HUES64 (cell line): Measurements from ENCODE around the gene CA5A.

Experiments
- H3K27ac ChIP-seq: 2 replicates; pipeline ENCODE4 v1.7.0; 2013; ENCODE audit warnings: low read depth, low read length, inconsistent platforms
- H3K27me3 ChIP-seq: 2 replicates; pipeline ENCODE4 v1.6.1; 2013; ENCODE audit warnings: mild to moderate bottlenecking, low read length; ENCODE audit not compliant: insufficient read depth
- H3K36me3 ChIP-seq: 2 replicates; pipeline ENCODE4 v1.6.1; 2013; ENCODE audit warnings: mild to moderate bottlenecking, low read length; ENCODE audit not compliant: insufficient read depth
- H3K4me1 ChIP-seq: 2 replicates; pipeline ENCODE4 v1.6.1; 2013; ENCODE audit warnings: mild to moderate bottlenecking, low read length, moderate library complexity; ENCODE audit not compliant: insufficient read depth
- H3K4me3 ChIP-seq: 2 replicates; pipeline ENCODE4 v1.5.1; 2013; ENCODE audit warnings: mild to moderate bottlenecking, low read length, moderate library complexity
- H3K9ac ChIP-seq: 2 replicates; pipeline ENCODE4 v1.6.1; 2013; ENCODE audit warnings: mild to moderate bottlenecking, low read depth, low read length
- H3K9me3 ChIP-seq: 2 replicates; pipeline ENCODE4 v1.6.1; 2013; ENCODE audit warnings: low read depth, low read length; ENCODE audit not compliant: insufficient read depth
- WGBS: fragments of 150-250, 120-280 bp; methylation state at CpG from one replicate; pipeline ENCODE4 v1.1.7; 2013; ENCODE audit warnings: missing lambda C conversion rate; 5-methylcytosine and 5-hydroxymethylcytosine counted together

CA5A gene

DNA sequence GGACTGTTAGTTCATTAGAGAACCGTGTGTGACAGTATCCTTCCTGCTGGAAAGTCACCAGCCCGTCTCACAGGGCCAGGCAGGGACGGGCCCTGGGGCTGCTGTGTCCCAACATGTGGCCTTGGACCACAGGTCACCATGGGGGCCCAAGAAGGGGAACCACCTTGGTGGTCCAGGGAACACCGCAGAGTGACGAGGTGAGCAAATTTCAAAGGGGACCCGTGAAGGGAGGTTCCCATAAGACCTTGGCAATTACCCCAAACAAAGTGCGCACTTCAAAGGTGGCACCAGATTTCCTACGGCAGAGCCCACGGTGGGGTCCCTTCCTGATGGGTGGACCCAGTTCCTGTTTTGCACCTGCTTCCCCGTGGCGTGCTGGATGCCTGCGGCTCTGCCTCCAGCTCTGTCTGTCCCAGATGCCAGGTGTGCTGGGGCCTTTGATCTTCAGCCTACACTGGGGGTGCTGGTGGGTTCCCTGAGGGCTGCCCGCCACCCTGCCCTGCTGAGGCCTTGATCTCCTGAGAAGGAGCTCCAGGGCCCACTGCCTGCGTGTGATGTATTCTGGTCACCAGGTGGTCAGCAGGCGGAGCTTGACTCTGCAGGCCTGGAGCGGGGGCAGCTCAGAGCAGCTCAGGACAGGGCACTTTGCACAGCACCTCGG, 94.0 kb downstream of the CA5A start:
- Histone ChIP-seq H3K4me1 (no peaks in the 10 kb centered on the region), H3K9ac (no peak overlapping the region), H3K27me3 (no peaks in the 10 kb centered on the region), H3K4me3 (no peak overlapping the region), H3K27ac (no peak overlapping the region), H3K36me3 (peaks cover 61% of the 10 kb centered on the region), H3K9me3 (no peaks in the 10 kb centered on the region)
- WGBS, result 93% methylated on average over 17 of the region's 17 CpGs

DNA sequence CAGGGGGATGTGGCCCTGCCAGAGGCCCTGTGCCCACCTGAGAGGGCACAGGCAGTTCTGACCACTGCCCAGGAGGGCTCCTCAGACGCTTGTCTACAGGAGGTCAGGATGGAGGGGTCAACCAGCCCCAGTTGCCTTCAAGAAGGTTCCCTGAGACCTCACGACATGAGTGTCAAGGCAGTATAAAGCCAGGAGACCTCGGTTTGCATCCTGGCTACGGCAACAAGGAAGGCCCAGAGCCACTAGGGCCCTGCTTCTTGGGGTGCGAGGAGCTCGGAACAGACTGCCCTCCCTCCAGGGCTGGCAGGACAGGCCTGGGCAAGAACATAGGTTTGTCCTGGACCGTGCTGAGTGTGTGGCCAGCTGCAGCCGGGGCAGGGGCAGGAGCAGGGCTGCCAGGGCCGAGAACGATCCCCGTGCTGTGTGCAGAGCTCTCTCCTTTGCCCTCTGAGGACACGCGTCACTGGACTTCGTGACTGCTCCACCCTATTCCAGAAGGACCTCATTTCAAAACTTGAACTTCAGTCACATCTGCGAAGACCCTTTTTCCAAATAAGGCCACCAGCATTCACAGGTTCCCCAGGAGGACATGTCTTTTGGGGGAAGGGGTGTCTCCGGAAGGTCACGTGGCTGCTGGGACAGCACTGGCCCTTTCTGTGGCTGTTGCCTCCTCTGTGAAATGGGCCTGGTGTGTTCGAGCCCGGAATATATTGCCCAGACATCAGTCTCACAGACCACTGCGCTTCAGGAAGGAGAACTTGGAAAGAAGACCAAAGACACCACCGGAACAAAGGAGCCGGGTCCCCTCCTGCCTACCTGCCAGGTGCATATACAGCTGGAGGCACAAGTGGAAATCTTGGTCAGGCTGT, 94.8 kb downstream of the CA5A start:
- Histone ChIP-seq H3K9ac (no peak overlapping the region), H3K27ac (no peak overlapping the region), H3K27me3 (no peaks in the 10 kb centered on the region), H3K4me3 (no peak overlapping the region), H3K36me3 (peaks cover 68% of the 10 kb centered on the region), H3K4me1 (no peaks in the 10 kb centered on the region), H3K9me3 (no peaks in the 10 kb centered on the region)
- WGBS, result 95% methylated on average over 22 of the region's 22 CpGs

DNA sequence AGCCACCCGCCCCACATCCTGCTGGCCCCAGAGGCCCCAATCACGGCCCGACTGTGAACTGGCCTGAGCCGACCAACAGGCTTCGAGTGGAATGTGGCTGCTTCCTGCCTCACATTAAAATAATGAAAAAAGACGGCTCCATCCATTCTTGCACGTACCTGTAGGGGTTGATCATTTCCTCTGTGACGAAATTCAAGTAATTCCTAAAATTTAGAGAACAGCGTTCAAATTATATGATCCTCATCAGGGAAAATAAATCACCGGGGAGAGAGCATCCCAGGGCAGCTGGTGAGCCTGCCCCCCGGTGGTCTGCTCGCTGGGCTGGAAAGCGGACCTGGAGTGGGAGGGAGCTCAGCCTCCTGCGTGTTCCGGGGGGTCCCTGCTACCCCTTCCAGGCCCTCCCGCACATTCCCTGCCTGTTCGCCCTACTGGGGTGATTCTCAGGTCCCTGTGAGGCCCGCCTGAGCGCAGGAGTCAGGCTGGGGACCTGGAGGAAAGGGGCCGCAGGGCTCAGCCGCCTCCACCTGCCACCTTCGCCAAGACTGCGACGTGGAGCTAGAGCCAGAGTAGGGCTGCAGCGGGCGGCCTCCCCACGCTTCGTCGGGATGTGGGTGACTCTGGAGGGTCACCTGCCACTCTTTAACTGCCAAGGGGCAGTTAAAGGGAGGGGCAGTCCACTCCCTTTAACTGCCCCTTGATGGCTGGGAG, 95.9 kb downstream of the CA5A start:
- Histone ChIP-seq H3K9me3 (no peaks in the 10 kb centered on the region), H3K9ac (no peak overlapping the region), H3K27ac (no peak overlapping the region), H3K27me3 (no peaks in the 10 kb centered on the region), H3K4me1 (no peaks in the 10 kb centered on the region), H3K4me3 (no peak overlapping the region), H3K36me3 (peaks cover 77% of the 10 kb centered on the region)
- 92% methylated on average over 29 of the region's 29 CpGs for WGBS

DNA sequence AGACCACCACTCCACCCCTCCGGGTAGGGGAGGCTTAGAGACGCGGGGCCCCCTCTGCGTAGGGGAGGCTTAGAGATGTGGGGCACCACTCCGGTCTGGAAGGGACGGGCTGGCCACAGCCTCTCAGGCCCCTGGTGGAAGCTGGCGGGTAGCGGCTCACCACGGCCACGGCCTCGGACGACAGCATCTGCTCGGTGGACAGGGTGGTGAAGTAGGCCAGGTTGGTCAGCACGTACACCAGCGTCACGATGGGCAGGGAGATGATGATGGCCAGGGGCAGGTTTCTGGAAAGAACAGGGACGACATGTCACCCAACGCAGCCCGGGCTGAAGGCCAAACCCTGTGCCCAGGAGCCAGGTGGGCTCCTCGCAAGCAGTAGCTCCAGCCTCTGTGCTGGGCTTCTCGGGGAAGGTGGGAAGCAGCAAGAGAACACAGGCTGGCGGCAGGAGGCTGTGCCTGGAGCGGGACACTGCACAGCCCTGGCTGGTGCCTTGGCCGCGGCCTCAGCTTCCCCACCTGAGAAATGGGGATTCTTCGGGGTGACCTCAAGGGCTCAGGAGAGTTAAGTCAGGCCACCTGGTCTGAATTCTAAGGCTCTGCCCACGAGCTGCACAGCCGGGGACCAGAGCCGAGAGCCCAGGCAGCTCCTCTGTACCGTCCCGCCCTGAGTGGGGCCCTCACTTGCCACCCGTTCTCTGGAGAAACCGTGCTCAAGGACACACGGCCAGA, 96.6 kb downstream of the CA5A start:
- no peaks in the 10 kb centered on the region for H3K27me3 ChIP-seq
- WGBS, result 96% methylated on average over 34 of the region's 34 CpGs
- H3K9me3 ChIP-seq, result no peaks in the 10 kb centered on the region
- no peak overlapping the region for H3K4me3 ChIP-seq
- peaks cover 82% of the 10 kb centered on the region for H3K36me3 ChIP-seq
- H3K9ac ChIP-seq, result no peak overlapping the region
- no peaks in the 10 kb centered on the region for H3K4me1 ChIP-seq
- H3K27ac ChIP-seq, result no peak overlapping the region

DNA sequence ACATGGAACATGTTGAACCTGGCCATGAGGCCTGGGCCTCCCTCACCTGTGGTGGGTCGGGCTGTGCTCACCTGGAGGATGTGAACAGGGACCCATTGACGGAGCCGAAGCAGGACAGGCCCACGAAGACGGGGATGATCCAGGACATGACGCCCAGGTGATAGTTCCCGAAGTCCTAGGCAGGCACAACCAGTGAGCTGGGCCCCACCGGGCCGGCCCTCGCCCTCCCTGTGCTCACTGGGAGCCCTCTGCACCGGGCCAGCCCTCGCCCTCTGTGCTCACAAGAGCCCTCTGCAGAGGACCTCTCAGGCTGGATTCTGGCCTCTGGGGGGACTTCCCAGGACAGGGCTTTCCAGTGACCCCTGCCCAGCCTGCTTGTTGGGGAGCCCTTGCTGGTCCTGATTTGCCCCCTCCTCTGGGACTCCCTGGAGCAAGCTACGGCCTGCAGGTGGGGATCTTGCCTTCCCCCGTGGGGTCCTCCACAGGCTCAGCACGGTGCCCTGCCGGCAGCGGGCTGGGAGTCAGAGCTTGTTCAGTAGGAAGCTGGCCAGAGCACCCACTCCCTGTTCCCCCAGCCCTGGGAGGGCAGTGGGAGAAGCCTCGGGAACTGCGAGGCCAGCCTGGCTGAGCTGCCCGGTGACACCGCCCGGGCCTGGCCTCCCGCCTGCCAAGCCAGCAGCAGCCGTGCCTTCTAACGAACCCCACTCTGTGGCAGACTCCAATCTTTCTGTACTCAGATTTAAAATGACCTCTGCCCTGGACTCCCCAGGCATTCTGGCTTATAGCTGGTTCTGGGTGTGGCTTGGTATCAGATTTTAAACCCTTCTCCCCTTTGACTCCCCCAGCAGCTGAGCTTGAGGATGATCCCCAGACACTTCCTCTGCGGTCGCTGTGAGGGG, 97.4 kb downstream of the CA5A start:
- no peak overlapping the region for H3K4me3 ChIP-seq
- 95% methylated on average over 27 of the region's 27 CpGs for WGBS
- H3K9me3 ChIP-seq, result no peaks in the 10 kb centered on the region
- no peaks in the 10 kb centered on the region for H3K4me1 ChIP-seq
- H3K36me3 ChIP-seq, result peaks cover 85% of the 10 kb centered on the region
- H3K9ac ChIP-seq, result no peak overlapping the region
- H3K27ac ChIP-seq, result no peak overlapping the region
- H3K27me3 ChIP-seq, result no peaks in the 10 kb centered on the region
